Stomach (tissue), 9 donors: ENCODE data around the gene RTTN. TPM values are rescaled to one million over a fixed set of nuclear protein-coding genes. Genes with fewer than 3 reads are reported as not detected.

Experiments used
- DNase-seq, 2 donors: peaks; one replicate each; pipeline versions ENCODE4 v3.0.0 to v3.0.0-alpha.2; 2013 to 2019
- H3K27ac ChIP-seq, 5 donors: fragments of 200-600 bp in 4 of 5; sonication (generic) in 4 of 5; one replicate each; pipeline ENCODE4 v1.5.1; 2013 to 2019; ENCODE audit warnings: mild to moderate bottlenecking in 1 of 5, moderate library complexity in 1 of 5
- H3K27me3 ChIP-seq, 3 donors: fragments of 200-600 bp; sonication (generic); one replicate each; pipeline ENCODE4 v1.5.1; 2017 to 2019; ENCODE audit warnings: mixed run types in 1 of 3
- H3K36me3 ChIP-seq, 4 donors: fragments of 200-600 bp; sonication (generic); 1 replicate in 3 of 4; 2 replicates in 1 of 4; pipeline ENCODE4 v1.5.1; 2016 to 2019
- H3K4me1 ChIP-seq, 4 donors: fragments of 200-600 bp; sonication (generic); one replicate each; pipeline ENCODE4 v1.5.1; 2016 to 2019
- H3K4me3 ChIP-seq, 4 donors: fragments of 200-600 bp; sonication (generic) in 3 of 4; one replicate each; pipeline ENCODE4 v1.5.1; 2016 to 2019; ENCODE audit warnings: mild to moderate bottlenecking in 1 of 4
- H3K9me3 ChIP-seq, 4 donors: fragments of 200-600 bp; sonication (generic); one replicate each; pipeline ENCODE4 v1.5.1; 2016 to 2019
- EP300 ChIP-seq: sonication (generic); formaldehyde crosslinking; IDR thresholded peaks from one replicate; pipeline ENCODE4 v1.6.1; 2017; ENCODE audit warnings: antibody characterized with exemption
- POLR2A ChIP-seq, 4 donors: fragments of 450-650 bp; IDR thresholded peaks; one replicate each; pipeline ENCODE4 v1.6.1; 2016; ENCODE audit warnings: antibody characterized with exemption in 4 of 4, control low read depth in 2 of 4, mild to moderate bottlenecking in 1 of 4, moderate library complexity in 1 of 4
- POLR2AphosphoS5 ChIP-seq, 3 donors: sonication (generic); formaldehyde crosslinking; IDR thresholded peaks; one replicate each; pipeline ENCODE4 v1.6.1; 2016; ENCODE audit warnings: antibody characterized with exemption in 3 of 3
- WGBS, 5 donors: extraction: QIAGEN DNeasy Blood & Tissue Kit in 3 of 5; methylation state at CpG; one replicate each; pipeline versions ENCODE4 v1.1.5 to v1.1.7; 2013 to 2018; 5-methylcytosine and 5-hydroxymethylcytosine counted together
- intact Hi-C: fragments of 100-400 bp; cut with DNase I; formaldehyde crosslinking; loops from one replicate; pipeline ENCODE4 v1.15.1; 2023; ENCODE audit warnings: low total_unique reads
- polyA plus RNA-seq, 3 donors: library from polyadenylated mRNA; stranded (reverse); fragments of 200-250 nt; gene quantifications; one replicate each; pipeline ENCODE4 v1.2.3, GENCODE V29; 2013
- total RNA-seq, 5 donors: library from RNA; depleted of rRNA; stranded (reverse); fragments of >200 nt; gene quantifications; one replicate each; pipeline versions ENCODE4 v1.1.0 to v1.2.3, GENCODE V29; 2014 to 2016
- TF ChIP-seq, protein P1 (sequence below), 7 experiments: fragments of 450-650 bp in 4 of 7; fragments of 200-600 bp in 3 of 7; sonication (generic) in 3 of 7; IDR thresholded peaks; one replicate each; pipeline ENCODE4 v1.5.1; 2016 to 2019; ENCODE audit warnings: antibody characterized with exemption in 7 of 7, control low read depth in 2 of 7, mild to moderate bottlenecking in 1 of 7
- donor health status: healthy with polysubstance abuse.
- donor health status: Bipolar disorder and iron deficiency.
- donor health status: healthy.

Gene RTTN
- total and polyA plus RNA-seq, 8 donors: 2.1 to 52.1 (median 10.2) TPM

DNA sequence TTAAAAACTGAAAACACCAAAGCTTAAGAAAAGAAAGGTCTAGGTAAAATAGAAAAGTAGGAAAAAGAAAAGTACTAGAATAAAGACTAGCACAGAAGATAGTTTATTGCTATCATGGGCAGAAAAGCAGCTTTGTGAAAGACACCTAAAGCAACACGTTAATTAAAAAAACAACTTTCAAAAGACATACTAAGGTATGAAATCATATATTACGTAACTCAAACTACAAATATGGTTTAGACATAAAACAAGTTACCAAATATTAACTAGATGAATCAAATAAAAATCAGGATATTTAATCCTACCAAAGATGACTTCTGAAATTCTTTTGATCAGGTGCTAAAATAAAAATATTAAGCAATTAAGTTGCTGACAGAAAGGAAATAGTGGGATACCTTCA lies 30.3 kb downstream of the RTTN start:
- WGBS, 5 donors: 94 to 99% (median 95%) methylated on average over 2 of the region's 2 CpGs
- no peak for DNase-seq
- Histone ChIP-seq H3K4me1 (no peaks in the 10 kb centered on the region), H3K9me3 (no peaks in the 10 kb centered on the region), H3K36me3 (peaks cover 0 to 23% (median 7%) of the 10 kb centered on the region in 4 donors), H3K27ac (no peak overlapping the region), H3K4me3 (no peak overlapping the region), H3K27me3 (no peaks in the 10 kb centered on the region)
- TF ChIP-seq, protein P1, sequence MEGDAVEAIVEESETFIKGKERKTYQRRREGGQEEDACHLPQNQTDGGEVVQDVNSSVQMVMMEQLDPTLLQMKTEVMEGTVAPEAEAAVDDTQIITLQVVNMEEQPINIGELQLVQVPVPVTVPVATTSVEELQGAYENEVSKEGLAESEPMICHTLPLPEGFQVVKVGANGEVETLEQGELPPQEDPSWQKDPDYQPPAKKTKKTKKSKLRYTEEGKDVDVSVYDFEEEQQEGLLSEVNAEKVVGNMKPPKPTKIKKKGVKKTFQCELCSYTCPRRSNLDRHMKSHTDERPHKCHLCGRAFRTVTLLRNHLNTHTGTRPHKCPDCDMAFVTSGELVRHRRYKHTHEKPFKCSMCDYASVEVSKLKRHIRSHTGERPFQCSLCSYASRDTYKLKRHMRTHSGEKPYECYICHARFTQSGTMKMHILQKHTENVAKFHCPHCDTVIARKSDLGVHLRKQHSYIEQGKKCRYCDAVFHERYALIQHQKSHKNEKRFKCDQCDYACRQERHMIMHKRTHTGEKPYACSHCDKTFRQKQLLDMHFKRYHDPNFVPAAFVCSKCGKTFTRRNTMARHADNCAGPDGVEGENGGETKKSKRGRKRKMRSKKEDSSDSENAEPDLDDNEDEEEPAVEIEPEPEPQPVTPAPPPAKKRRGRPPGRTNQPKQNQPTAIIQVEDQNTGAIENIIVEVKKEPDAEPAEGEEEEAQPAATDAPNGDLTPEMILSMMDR (IDR thresholded peaks at IDR 0.05): no peak
- TF ChIP-seq POLR2A (IDR thresholded peaks at IDR 0.05) (no peak), EP300 (no peak), POLR2AphosphoS5 (IDR thresholded peaks at IDR 0.05) (no peak)
- intact Hi-C loops: no loop called here

- TF ChIP-seq POLR2A (IDR thresholded peaks at IDR 0.05): no peak
- no peak for TF ChIP-seq POLR2AphosphoS5 (IDR thresholded peaks at IDR 0.05)
- TF ChIP-seq, protein P1 (IDR thresholded peaks at IDR 0.05): no peak
- no peak for TF ChIP-seq EP300
- H3K4me1 ChIP-seq: no peaks in the 10 kb centered on the region
- DNase-seq: no peak
- H3K27me3 ChIP-seq: no peaks in the 10 kb centered on the region
- H3K4me3 ChIP-seq: no peak overlapping the region
- intact Hi-C loops: no loop called here
- H3K9me3 ChIP-seq: no peaks in the 10 kb centered on the region
- no peak overlapping the region for H3K27ac ChIP-seq
- peaks cover 0 to 13% (median 5%) of the 10 kb centered on the region in 4 donors for H3K36me3 ChIP-seq
These were observed 33.3 kb downstream of the RTTN start for GRCh38 chr18:70172225-70172624.

DNA sequence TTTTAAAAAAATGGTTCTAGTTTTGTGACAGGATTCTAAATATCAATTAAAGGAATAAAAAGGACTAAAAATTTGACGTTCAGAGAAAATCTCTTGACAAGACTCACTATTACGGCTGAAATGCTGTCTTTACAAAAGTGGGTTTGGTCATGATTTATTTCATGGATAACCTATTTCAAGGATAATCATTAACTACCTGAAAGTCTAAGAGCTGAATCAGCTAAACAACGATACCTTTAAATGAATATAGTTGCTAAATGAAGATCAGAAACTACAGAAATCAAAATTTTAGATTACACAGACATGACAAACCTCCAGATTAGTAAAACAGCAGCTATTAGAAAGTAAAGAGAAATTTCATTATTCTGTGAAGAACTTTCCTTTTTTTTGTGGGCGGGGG lies 35.7 kb downstream of the RTTN start:
- no peak for TF ChIP-seq POLR2A (IDR thresholded peaks at IDR 0.05)
- no peak for TF ChIP-seq POLR2AphosphoS5 (IDR thresholded peaks at IDR 0.05)
- TF ChIP-seq, protein P1 (IDR thresholded peaks at IDR 0.05): no peak
- TF ChIP-seq EP300: no peak
- DNase-seq: peak in 1 of 2 donors; percentile 9
- Histone ChIP-seq H3K36me3 (peaks cover 0 to 4% (median 0%) of the 10 kb centered on the region in 4 donors), H3K27ac (no peak overlapping the region), H3K27me3 (no peaks in the 10 kb centered on the region), H3K4me1 (no peaks in the 10 kb centered on the region), H3K4me3 (no peak overlapping the region), H3K9me3 (no peaks in the 10 kb centered on the region)
- intact Hi-C loops: no loop called here
- 71 to 81% (median 76%) methylated on average over 4 of the region's 4 CpGs for WGBS, 5 donors

DNA sequence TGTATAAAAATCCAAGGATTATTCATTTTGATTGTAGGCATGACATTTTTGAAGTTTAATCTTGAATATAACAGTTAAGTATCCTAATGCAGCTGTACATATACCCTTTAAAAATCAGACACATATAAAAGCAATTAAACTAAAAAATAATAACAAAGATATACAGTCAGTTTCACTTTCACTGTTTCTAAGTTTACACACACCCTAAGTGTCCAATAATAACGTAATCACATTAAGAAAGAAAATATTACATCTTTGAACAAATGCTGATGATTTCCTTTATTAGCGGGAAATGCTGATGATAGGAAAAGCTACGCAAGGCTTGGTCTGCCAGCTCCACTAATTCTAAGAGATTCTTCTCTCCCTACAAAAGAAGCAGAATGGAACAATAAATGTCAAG lies 38.8 kb downstream of the RTTN start:
- H3K4me3 ChIP-seq: no peak overlapping the region
- H3K36me3 ChIP-seq: peaks cover 8 to 22% (median 11%) of the 10 kb centered on the region in 4 donors
- H3K4me1 ChIP-seq: no peaks in the 10 kb centered on the region
- 70 to 84% (median 76%) methylated on average over 3 of the region's 3 CpGs for WGBS, 5 donors
- H3K27ac ChIP-seq: no peak overlapping the region
- intact Hi-C loops: no loop called here
- no peak for TF ChIP-seq POLR2AphosphoS5 (IDR thresholded peaks at IDR 0.05)
- TF ChIP-seq POLR2A (IDR thresholded peaks at IDR 0.05): no peak
- no peak for TF ChIP-seq EP300
- TF ChIP-seq, protein P1 (IDR thresholded peaks at IDR 0.05): no peak
- H3K27me3 ChIP-seq: no peaks in the 10 kb centered on the region
- no peaks in the 10 kb centered on the region for H3K9me3 ChIP-seq
- no peak for DNase-seq
